EH (cell line): ENCODE data around the gene PDE2A.

Experiments
- DNase-seq: peaks from one replicate; pipeline ENCODE4 v3.0.0-alpha.2; 2015; ENCODE audit warnings: low read depth

The PDE2A gene

GRCh38 chr11:72635309-72635915, 38.8 kb downstream of the PDE2A start:
- DNase-seq: no peak

GRCh38 chr11:72634472-72635095, 39.6 kb downstream of the PDE2A start:
- DNase-seq: no peak

- no peak for DNase-seq
These were observed 40.2 kb downstream of the PDE2A start for GRCh38 chr11:72634016-72634415.

- DNase-seq: no peak
These were observed 41.2 kb downstream of the PDE2A start for GRCh38 chr11:72633068-72633467.

GRCh38 chr11:72631806-72632731, 42.2 kb downstream of the PDE2A start:
- DNase-seq: no peak

GRCh38 chr11:72630104-72630852, 43.9 kb downstream of the PDE2A start:
- no peak for DNase-seq

- peak; percentile 30 for DNase-seq
These were observed 45.0 kb downstream of the PDE2A start for GRCh38 chr11:72629266-72629665.

GRCh38 chr11:72627594-72628281, 46.5 kb downstream of the PDE2A start:
- no peak for DNase-seq

- DNase-seq: no peak
These were observed 47.7 kb downstream of the PDE2A start for GRCh38 chr11:72626414-72626936.

- peak; percentile 40 for DNase-seq
These were observed 48.4 kb downstream of the PDE2A start for GRCh38 chr11:72625691-72626413.

- no peak for DNase-seq
These were observed 49.6 kb downstream of the PDE2A start for GRCh38 chr11:72624496-72625201.

- DNase-seq: no peak
These were observed 51.2 kb downstream of the PDE2A start for GRCh38 chr11:72623052-72623451.

- no peak for DNase-seq
These were observed 53.1 kb downstream of the PDE2A start for GRCh38 chr11:72621008-72621610.

GRCh38 chr11:72618803-72619202, 55.4 kb downstream of the PDE2A start:
- DNase-seq: peak; percentile 56

GRCh38 chr11:72617080-72617762, 57.0 kb downstream of the PDE2A start:
- DNase-seq: peak; percentile 69

- DNase-seq: no peak
These were observed 57.6 kb downstream of the PDE2A start for GRCh38 chr11:72616655-72617054.

GRCh38 chr11:72615329-72615728, 58.9 kb downstream of the PDE2A start:
- DNase-seq: no peak

- DNase-seq: peak; percentile 35
These were observed 59.8 kb downstream of the PDE2A start for GRCh38 chr11:72614381-72614780.

GRCh38 chr11:72613977-72614376, 60.2 kb downstream of the PDE2A start:
- no peak for DNase-seq
